DMS79 (cell line): ENCODE data around the gene SLC13A2.
A peak's percentile ranks its signal among the peaks of the same experiment; 100 is the strongest.

Experiments
- DNase-seq: peaks from one replicate; lab custom pipeline; 2025; lab: John Stamatoyannopoulos, UW

The SLC13A2 gene

GRCh38 chr17:28493460-28493859 lies 20.0 kb downstream of the SLC13A2 start:
- DNase-seq, result no peak

- DNase-seq, result peak; percentile 59
Measured at GRCh38 chr17:28494445-28495188, 21.2 kb downstream of the SLC13A2 start.

- DNase-seq, result no peak
Measured at GRCh38 chr17:28495635-28496034, 22.2 kb downstream of the SLC13A2 start.

GRCh38 chr17:28497931-28498330 lies 24.5 kb downstream of the SLC13A2 start:
- peak; percentile 11 for DNase-seq

GRCh38 chr17:28498652-28499363 lies 25.4 kb downstream of the SLC13A2 start:
- DNase-seq, result no peak

- no peak for DNase-seq
Measured at GRCh38 chr17:28499364-28499664, 25.9 kb downstream of the SLC13A2 start.

GRCh38 chr17:28499684-28500357 lies 26.4 kb downstream of the SLC13A2 start:
- no peak for DNase-seq

- DNase-seq, result no peak
Measured at GRCh38 chr17:28500712-28501379, 27.4 kb downstream of the SLC13A2 start.

- DNase-seq, result no peak
Measured at GRCh38 chr17:28501421-28502284, 28.2 kb downstream of the SLC13A2 start.

- DNase-seq, result no peak
Measured at GRCh38 chr17:28503420-28503819, 30.0 kb downstream of the SLC13A2 start.

- DNase-seq, result no peak
Measured at GRCh38 chr17:28505986-28506665, 32.7 kb downstream of the SLC13A2 start, which contains the start of gene FOXN1. Gene FOXN1, plus strand, starts transcription at chr17:28506348. Its CDS starts 17,622 bp downstream, at chr17:28523970.

GRCh38 chr17:28506763-28507487 lies 33.5 kb downstream of the SLC13A2 start:
- DNase-seq, result no peak

- no peak for DNase-seq
Measured at GRCh38 chr17:28507567-28508203, 34.2 kb downstream of the SLC13A2 start.

GRCh38 chr17:28508211-28508724 lies 34.8 kb downstream of the SLC13A2 start:
- DNase-seq, result no peak

GRCh38 chr17:28509789-28510188 lies 36.3 kb downstream of the SLC13A2 start:
- DNase-seq, result no peak

- no peak for DNase-seq
Measured at GRCh38 chr17:28511858-28512461, 38.5 kb downstream of the SLC13A2 start.

- DNase-seq, result no peak
Measured at GRCh38 chr17:28513476-28513875, 40.0 kb downstream of the SLC13A2 start.

- no peak for DNase-seq
Measured at GRCh38 chr17:28514561-28515002, 41.1 kb downstream of the SLC13A2 start.

GRCh38 chr17:28515518-28515917 lies 42.1 kb downstream of the SLC13A2 start:
- no peak for DNase-seq
